Measurements from ENCODE around the gene MYMK.

The MYMK gene

GRCh38 chr9:133477992-133478850 lies 46.5 kb downstream of the MYMK start:
- DNase-seq = peak; percentile 89 to 93 (median 93)

- no peak for DNase-seq
These were observed 47.3 kb downstream of the MYMK start for GRCh38 chr9:133477461-133477860.

DNA sequence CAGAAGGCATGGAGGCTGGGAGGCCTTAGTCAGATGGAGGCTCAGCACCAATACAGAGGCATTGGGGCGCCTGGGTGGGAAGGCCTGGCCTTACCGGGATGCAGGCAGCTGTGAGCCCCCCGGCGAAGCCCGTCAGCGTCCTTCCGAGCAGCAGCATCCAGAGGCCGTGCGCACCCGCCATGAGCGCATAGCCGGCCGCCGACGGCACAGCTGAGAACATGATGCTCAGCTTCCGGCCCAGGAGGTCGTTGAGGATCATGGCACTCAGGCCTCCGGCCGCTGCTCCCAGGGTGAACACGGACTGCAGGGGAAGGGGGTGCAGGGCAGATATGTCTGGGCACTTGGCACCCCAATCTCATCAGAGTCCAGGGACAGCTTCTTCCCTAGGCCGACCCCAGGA lies 47.8 kb downstream of the MYMK start:
- no peak for DNase-seq

DNA sequence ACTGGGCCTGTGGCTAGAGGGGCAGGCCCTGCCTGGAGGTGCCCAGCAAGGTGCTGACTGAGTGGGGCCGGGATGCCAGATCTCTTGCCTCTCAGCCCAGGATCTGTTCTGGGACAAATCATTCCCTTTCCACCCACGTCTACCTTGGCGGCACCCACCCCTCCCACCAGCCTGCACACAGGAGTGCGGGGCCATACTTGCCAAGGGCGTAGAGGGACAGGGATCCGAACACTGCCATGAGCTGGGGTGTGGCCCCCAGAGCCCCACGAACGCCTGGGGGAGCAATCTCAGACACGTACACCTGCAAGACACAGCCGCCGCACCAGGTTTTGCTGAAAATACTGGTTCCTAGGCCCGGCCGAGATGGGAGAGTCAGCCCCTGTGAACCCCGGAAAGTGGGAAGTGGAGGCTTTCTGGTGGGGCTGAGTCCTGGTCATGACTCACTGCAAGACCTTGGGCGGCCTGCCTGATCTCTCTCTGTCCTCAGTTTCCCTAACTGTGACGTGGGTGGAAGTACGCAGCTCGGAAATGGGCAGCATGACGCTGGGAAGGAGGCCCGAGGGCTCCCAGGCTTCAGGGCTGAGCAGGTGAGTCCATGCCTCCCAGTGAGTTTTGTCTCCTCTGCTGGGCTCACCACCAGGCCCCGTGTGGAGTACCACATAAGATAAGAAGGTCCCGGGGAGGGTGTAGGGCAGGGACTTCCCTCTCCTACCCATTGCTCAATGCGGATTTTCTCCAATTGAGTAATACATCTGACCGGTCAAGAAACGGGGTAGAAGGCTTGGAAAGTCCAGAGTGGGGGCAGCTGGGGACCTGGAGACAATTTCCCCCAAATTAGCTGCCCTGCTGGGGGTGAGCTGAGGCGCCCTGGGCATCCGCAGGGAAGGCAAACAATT lies 48.5 kb downstream of the MYMK start:
- peak; percentile 94 to 98 (median 98) for DNase-seq

- peak; percentile 81 to 87 (median 84) for DNase-seq
These were observed 49.3 kb downstream of the MYMK start for GRCh38 chr9:133475292-133476012.

DNA sequence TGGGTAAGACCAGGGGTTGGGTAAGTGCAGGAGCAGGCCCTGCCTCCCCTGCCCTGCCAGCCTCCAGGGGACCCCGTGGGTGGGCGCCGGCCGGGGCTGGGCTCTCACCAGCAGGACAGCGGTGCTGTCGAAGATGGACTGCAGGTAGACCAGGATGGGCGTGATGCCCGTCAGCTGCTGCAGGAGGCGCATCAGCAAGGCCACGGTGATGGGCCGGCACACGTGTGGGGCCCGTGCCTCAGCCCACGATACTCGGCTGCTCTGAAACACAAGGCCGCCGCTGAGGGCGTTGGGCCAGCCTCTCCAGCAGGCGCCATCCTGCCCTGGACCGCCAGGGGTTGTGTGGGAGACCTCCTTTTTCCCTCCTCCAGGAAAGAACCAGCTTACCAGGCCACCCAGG lies 49.9 kb downstream of the MYMK start:
- DNase-seq = no peak

- DNase-seq = no peak
These were observed 50.5 kb downstream of the MYMK start for GRCh38 chr9:133474215-133474614.

DNA sequence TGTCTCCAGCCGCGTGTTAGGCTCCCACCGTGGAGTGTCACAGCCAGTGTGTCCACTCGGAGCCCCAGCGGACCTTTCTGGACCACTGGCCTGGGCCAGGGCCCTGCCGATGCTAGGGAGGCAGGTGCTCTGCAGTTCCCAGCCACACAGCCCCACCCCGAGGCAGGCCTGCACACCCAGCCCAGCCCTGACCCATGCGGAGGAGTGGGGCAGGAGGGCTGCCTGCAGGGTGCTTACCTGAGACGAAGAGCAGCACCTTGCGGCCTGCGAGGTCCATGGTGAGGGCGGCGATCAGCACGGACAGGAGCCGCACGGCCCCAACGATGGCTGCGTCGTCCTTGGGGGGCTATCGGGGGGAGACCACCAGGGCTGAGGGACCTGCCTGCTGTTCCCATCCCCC lies 51.0 kb downstream of the MYMK start:
- DNase-seq = no peak

- no peak for DNase-seq
These were observed 51.9 kb downstream of the MYMK start for GRCh38 chr9:133472753-133473378.

GRCh38 chr9:133472277-133472645 lies 52.5 kb downstream of the MYMK start:
- no peak for DNase-seq

- no peak for DNase-seq
These were observed 53.0 kb downstream of the MYMK start for GRCh38 chr9:133471551-133472276.

DNA sequence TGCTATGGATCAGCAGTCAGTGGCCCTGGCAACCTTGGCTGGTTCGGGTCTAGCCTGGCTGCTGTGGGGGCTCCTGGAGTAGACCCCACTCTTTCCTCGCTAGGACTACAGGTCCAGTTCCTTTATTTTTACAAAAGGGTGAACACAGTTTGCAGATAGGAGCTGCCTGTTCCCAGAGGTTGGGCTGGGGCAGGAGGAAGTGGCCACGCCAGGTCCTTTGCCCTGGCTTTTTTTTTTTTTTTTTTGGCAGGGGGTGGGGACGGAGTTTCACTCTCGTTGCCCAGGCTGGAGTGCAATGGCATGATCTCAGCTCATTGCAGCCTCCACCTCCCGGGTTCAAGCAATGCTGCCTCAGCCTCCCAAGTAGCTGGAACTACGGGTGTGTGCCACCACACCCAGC lies 53.8 kb downstream of the MYMK start:
- DNase-seq = peak in 1 of 3 donors; percentile 36

DNA sequence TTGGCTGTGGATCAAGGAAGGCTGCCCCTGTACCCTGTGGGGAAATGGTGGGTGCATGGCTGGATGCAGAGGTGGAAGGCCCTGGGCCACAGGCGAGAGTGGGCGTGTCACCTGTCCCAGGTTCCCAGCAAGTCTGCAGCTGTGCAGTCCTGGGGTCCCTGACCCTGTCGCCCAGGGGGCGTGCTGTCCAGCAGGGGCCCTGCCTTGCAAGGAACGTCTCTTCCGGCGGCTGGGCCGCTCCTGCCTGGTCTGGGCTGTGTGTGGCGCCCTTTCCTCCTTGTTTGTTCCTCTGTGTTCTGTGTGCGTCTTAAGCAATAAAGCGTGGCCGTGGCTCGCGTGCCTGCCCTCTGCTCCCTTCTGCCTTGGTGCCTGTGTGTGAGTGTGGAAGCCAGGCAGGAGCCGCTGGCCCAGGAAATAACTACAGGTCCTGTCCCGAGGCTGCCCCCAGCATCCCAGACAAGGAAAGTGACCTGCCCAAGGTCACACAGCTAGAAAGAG lies 54.3 kb downstream of the MYMK start:
- DNase-seq = peak in 2 of 3 donors; percentile 43 to 45

DNA sequence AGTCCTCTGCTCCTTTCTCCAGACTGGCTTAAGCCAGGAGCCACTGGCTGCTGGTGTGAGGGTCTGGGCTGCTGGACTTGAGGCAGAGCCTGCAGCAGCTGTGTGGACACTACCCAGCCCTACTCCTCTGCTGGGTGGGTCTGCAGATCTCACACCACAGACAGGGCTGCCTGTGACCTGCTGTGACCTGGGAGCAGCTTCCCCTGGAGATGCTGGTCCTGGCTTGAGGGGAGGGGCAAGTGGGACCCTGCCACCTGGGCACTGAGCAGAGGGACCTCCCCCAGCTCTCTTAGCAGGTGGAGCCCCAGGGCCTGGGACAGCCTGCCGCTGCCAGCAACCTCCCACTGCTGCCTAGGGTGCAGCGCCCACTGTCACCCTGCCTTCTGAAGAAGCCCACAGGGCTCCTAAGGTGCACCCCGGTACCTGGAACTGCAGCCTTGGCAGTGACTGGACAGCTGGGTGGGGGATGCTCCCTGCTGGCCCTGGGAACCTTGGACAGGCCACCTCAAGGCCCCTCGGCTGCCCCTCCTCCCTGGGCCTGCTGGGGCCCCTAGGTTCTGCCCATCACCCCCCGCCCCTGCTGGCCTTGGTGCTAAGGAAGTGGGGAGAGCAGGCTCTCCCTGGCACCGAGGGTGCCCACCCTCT lies 55.9 kb downstream of the MYMK start:
- peak in 1 of 3 donors; percentile 42 for DNase-seq

DNA sequence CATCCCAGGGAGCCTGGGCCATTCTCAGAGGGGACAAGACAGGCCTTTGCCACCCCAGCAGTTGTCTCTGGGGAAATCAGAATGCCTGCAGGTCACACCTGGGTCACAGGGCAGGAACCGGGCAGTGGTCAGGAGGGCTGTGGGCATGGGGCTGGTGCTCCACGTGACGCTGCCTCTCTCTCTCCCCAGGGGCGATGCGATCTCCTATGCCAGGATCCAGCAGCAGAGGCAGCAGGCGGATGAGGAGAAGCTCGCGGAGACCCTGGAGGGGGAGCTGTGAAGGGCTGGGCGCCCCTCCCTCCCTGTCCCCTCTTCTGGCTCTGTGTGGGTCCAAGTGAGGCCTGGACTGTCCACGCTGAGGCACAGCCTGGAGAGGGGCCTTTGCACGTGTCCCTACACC lies 56.4 kb downstream of the MYMK start:
- DNase-seq = peak in 1 of 3 donors; percentile 47

DNA sequence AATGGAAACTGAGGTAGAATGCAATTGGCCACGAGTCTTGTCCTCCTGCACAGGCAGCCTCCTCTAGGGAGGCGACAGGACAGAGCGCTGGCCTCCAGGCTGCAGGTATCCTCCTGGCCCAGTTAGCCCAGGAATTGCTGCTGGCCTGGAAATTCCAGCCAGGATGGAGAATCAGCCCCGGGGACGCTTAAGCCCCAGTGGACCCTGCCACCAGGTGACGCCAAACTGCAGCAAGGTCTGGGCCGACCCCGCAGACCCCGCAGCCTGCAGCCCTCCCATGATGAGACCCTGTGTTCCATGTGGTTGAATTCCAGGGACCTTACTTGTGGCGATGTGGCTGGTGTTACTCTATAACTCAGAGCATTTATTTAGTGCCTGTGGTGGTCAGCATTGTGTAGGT lies 57.7 kb downstream of the MYMK start:
- no peak for DNase-seq

DNA sequence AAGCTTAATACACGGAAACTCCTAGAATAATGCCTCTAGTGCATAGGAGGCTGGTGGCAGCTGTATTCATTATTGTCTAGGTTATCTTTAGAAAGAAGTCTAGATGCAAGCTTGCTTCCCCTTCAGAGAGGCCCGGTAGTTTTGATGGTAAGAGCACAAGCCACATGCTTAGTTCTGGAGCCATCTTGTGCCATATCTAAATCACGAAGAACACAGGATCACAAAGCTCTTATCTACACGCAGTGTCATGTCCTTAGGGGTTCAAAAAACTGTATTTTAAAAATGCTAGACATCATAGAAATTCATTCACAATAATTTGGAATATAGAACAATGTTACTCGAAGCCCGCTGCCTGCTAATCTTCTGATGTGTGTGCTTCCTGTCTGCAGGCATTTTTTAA lies 58.8 kb downstream of the MYMK start:
- no peak for DNase-seq

- DNase-seq = no peak
These were observed 60.1 kb downstream of the MYMK start for GRCh38 chr9:133464638-133465037.
